Measurements from ENCODE around the gene SIL1.
"Not testable (repeated sequence)": the region's sequence is repeated elsewhere in the genome, so short reads cannot be mapped to it uniquely, and the experiment has no call there.

The SIL1 gene

GRCh38 chr5:138942066-138942465 lies 256.1 kb downstream of the SIL1 start:
- DNase-seq (ENCODE audit: low spot score): no peak

GRCh38 chr5:138938526-138938925 lies 259.6 kb downstream of the SIL1 start:
- no peak for DNase-seq (ENCODE audit: low spot score)

- no peak for DNase-seq (ENCODE audit: low spot score)
Observed at GRCh38 chr5:138937392-138938387, 260.5 kb downstream of the SIL1 start.

GRCh38 chr5:138936968-138937345 lies 261.2 kb downstream of the SIL1 start:
- DNase-seq (ENCODE audit: low spot score): no peak

- DNase-seq (ENCODE audit: low spot score): no peak
Observed at GRCh38 chr5:138936225-138936967, 261.8 kb downstream of the SIL1 start.

- DNase-seq (ENCODE audit: low spot score): no peak
Observed at GRCh38 chr5:138935466-138935865, 262.7 kb downstream of the SIL1 start.

GRCh38 chr5:138934971-138935370 lies 263.2 kb downstream of the SIL1 start:
- DNase-seq (ENCODE audit: low spot score): no peak

- no peak for DNase-seq (ENCODE audit: low spot score)
Observed at GRCh38 chr5:138933522-138934290, 264.5 kb downstream of the SIL1 start.

- DNase-seq (ENCODE audit: low spot score): no peak
Observed at GRCh38 chr5:138932171-138932810, 265.9 kb downstream of the SIL1 start.

- no peak for DNase-seq (ENCODE audit: low spot score)
Observed at GRCh38 chr5:138930371-138931097, 267.6 kb downstream of the SIL1 start.

GRCh38 chr5:138929571-138929955 lies 268.6 kb downstream of the SIL1 start:
- DNase-seq (ENCODE audit: low spot score): no peak

- DNase-seq (ENCODE audit: low spot score): no peak
Observed at GRCh38 chr5:138927979-138928378, 270.2 kb downstream of the SIL1 start.

- DNase-seq (ENCODE audit: low spot score): no peak
Observed at GRCh38 chr5:138927544-138927943, 270.6 kb downstream of the SIL1 start.

- no peak for DNase-seq (ENCODE audit: low spot score)
Observed at GRCh38 chr5:138926688-138927448, 271.3 kb downstream of the SIL1 start.

GRCh38 chr5:138926257-138926656 lies 271.9 kb downstream of the SIL1 start:
- DNase-seq (ENCODE audit: low spot score): no peak

- no peak for DNase-seq (ENCODE audit: low spot score)
Observed at GRCh38 chr5:138925090-138925635, 273.0 kb downstream of the SIL1 start.

GRCh38 chr5:138922494-138922893 lies 275.7 kb downstream of the SIL1 start:
- no peak for DNase-seq (ENCODE audit: low spot score)

GRCh38 chr5:138921362-138921761 lies 276.8 kb downstream of the SIL1 start:
- DNase-seq (ENCODE audit: low spot score): not testable (repeated sequence)

GRCh38 chr5:138920181-138920580 lies 278.0 kb downstream of the SIL1 start:
- no peak for DNase-seq (ENCODE audit: low spot score)

GRCh38 chr5:138918686-138919085 lies 279.5 kb downstream of the SIL1 start:
- no peak for DNase-seq (ENCODE audit: low spot score)
